Right lobe of liver (tissue), 6 donors: ENCODE measurements around the gene EPS8L3. TPM values are rescaled to one million over a fixed set of nuclear protein-coding genes. Genes with fewer than 3 reads are reported as not detected.
A peak's percentile ranks its signal among the peaks of the same experiment; 100 is the strongest.

Experiments
- ATAC-seq, 4 donors: fragments of 200-7000 bp; cut with Tn5 transposase; one replicate each; pipeline ENCODE4 v1.9.1; 2020; ENCODE audit warnings: mild to moderate bottlenecking in 4 of 4, moderate library complexity in 4 of 4
- DNase-seq, 3 donors: peaks; one replicate each; pipeline ENCODE4 v3.0.0-alpha.2; 2020
- H3K27ac ChIP-seq, 3 donors: fragments of 200-600 bp; one replicate each; pipeline ENCODE4 v1.8.0; 2022
- H3K27me3 ChIP-seq, 2 donors: fragments of 200-600 bp; one replicate each; pipeline ENCODE4 v1.8.0; 2022
- H3K36me3 ChIP-seq, 4 donors: fragments of 200-600 bp; sonication (generic) in 1 of 4; one replicate each; pipeline versions ENCODE4 v1.5.1 to v1.8.0; 2017 to 2022; ENCODE audit warnings: control low read depth in 1 of 4
- H3K4me1 ChIP-seq, 4 donors: fragments of 200-600 bp; sonication (generic) in 1 of 4; one replicate each; pipeline versions ENCODE4 v1.5.1 to v1.8.0; 2017 to 2022; ENCODE audit warnings: control low read depth in 1 of 4
- H3K4me3 ChIP-seq, 3 donors: fragments of 200-600 bp; one replicate each; pipeline ENCODE4 v1.8.0; 2022
- H3K9me3 ChIP-seq, 4 donors: fragments of 200-600 bp; sonication (generic) in 1 of 4; one replicate each; pipeline versions ENCODE4 v1.5.1 to v1.8.0; 2017 to 2022; ENCODE audit warnings: control low read depth in 1 of 4
- CTCF ChIP-seq, 4 donors: fragments of 200-600 bp in 3 of 4; fragments of 450-650 bp in 1 of 4; IDR thresholded peaks; one replicate each; pipeline versions ENCODE4 v1.5.1 to v1.8.0; 2016 to 2022; ENCODE audit warnings: antibody characterized with exemption in 4 of 4, mild to moderate bottlenecking in 2 of 4
- POLR2A ChIP-seq: fragments of 450-650 bp; IDR thresholded peaks from one replicate; pipeline ENCODE4 v1.6.1; 2017; ENCODE audit warnings: antibody characterized with exemption, mild to moderate bottlenecking
- WGBS: methylation state at CpG from one replicate; pipeline ENCODE4 v1.1.6; 2018; ENCODE audit warnings: low coverage, low lambda C conversion rate; ENCODE audit not compliant: insufficient coverage; ENCODE audit errors: missing lambda C conversion rate; 5-methylcytosine and 5-hydroxymethylcytosine counted together
- intact Hi-C, 2 donors: fragments of 100-400 bp; cut with DNase I; formaldehyde crosslinking; loops; one replicate each; pipeline versions ENCODE4 v1.11.2 to v1.14.1; 2022
- total RNA-seq, 6 experiments: library from RNA; depleted of rRNA in 2 of 6; stranded (reverse); fragments of >200 nt in 2 of 6; fragmentation: NEBNext Ultra II Directional in 3 of 6; extraction: Animal tissue kit (Norgen Biotek cat#: 25700) in 3 of 6; gene quantifications; one replicate each; pipeline versions ENCODE4 v1.1.0 to v1.2.4, GENCODE V29; 2016 to 2023
- donor health status: DM: no; HTN: yes; CAD: no.
- donor health status: DM: no; HTN: no; CAD: no.
- donor health status: DM: no; HTN: no; CAD: no.
- donor health status: DM: no; HTN: yes; CAD: no.
- donor health status: DM: no; HTN: yes; CAD: no.

EPS8L3 gene
- total RNA-seq, 6 experiments from 2014 or later: 3.2 to 4.7 (median 3.3) TPM; not detected in 3

GRCh38 chr1:109786112-109786480 is 22.4 kb upstream of the EPS8L3 start:
- no peak for TF ChIP-seq POLR2A
- TF ChIP-seq CTCF (IDR thresholded peaks at IDR 0.05): no peak
- H3K36me3 ChIP-seq: no peaks in the 10 kb centered on the region
- H3K27me3 ChIP-seq: no peaks in the 10 kb centered on the region
- 71% methylated on average over 1 of the region's 5 CpGs for WGBS
- H3K4me3 ChIP-seq: no peak overlapping the region
- intact Hi-C loops: no loop called here
- DNase-seq (peak in 2 of 3 donors; percentile 15 to 19), ATAC-seq (no peak)
- no peaks in the 10 kb centered on the region for H3K4me1 ChIP-seq
- H3K9me3 ChIP-seq: no peaks in the 10 kb centered on the region
- no peak overlapping the region for H3K27ac ChIP-seq

GRCh38 chr1:109785446-109786111 is 21.9 kb upstream of the EPS8L3 start:
- H3K27ac ChIP-seq: no peak overlapping the region
- no peaks in the 10 kb centered on the region for H3K27me3 ChIP-seq
- no peak for TF ChIP-seq CTCF (IDR thresholded peaks at IDR 0.05)
- no peak for TF ChIP-seq POLR2A
- H3K4me3 ChIP-seq: no peak overlapping the region
- no peaks in the 10 kb centered on the region for H3K9me3 ChIP-seq
- no peaks in the 10 kb centered on the region for H3K36me3 ChIP-seq
- WGBS: 94% methylated on average over 3 of the region's 4 CpGs
- intact Hi-C loops: no loop called here
- H3K4me1 ChIP-seq: no peaks in the 10 kb centered on the region
- ATAC-seq: no peak
- DNase-seq: peak; percentile 9 to 37 (median 28)

GRCh38 chr1:109784551-109785252 is 21.0 kb upstream of the EPS8L3 start:
- no CpG with 5 or more reads among the region's 5 CpGs for WGBS

GRCh38 chr1:109783436-109783835 is 19.7 kb upstream of the EPS8L3 start:
- intact Hi-C loops: no loop called here
- no CpG with 5 or more reads among the region's 8 CpGs for WGBS

More at GRCh38 chr1:109784551-109785252, 21.0 kb upstream of the EPS8L3 start:
- H3K36me3 ChIP-seq: no peaks in the 10 kb centered on the region
- H3K27me3 ChIP-seq: no peaks in the 10 kb centered on the region
- peak; percentile 13 to 30 (median 27) for DNase-seq
- H3K4me3 ChIP-seq: no peak overlapping the region
- no peaks in the 10 kb centered on the region for H3K4me1 ChIP-seq
- no peaks in the 10 kb centered on the region for H3K9me3 ChIP-seq
- TF ChIP-seq POLR2A (no peak), CTCF (IDR thresholded peaks at IDR 0.05) (no peak)
- intact Hi-C loops: no loop called here
- ATAC-seq: no peak
- no peak overlapping the region for H3K27ac ChIP-seq

More at GRCh38 chr1:109783436-109783835, 19.7 kb upstream of the EPS8L3 start:
- TF ChIP-seq POLR2A: no peak
- no peak for TF ChIP-seq CTCF (IDR thresholded peaks at IDR 0.05)
- ATAC-seq: no peak
- no peaks in the 10 kb centered on the region for H3K36me3 ChIP-seq
- no peaks in the 10 kb centered on the region for H3K27me3 ChIP-seq
- no peak overlapping the region for H3K4me3 ChIP-seq
- DNase-seq: peak in 2 of 3 donors; percentile 10 to 35
- H3K4me1 ChIP-seq: no peaks in the 10 kb centered on the region
- no peaks in the 10 kb centered on the region for H3K9me3 ChIP-seq
- no peak overlapping the region for H3K27ac ChIP-seq
